Endothelial cell of umbilical vein (primary cell): Measurements from ENCODE around the gene SLC39A11. TPM values are rescaled to one million over a fixed set of nuclear protein-coding genes. Genes with fewer than 3 reads are reported as not detected.

Source experiments
- BruUV-seq: library from RNA; stranded (reverse); fragments of 400-500 nt; replicated peaks from 2 replicates; lab custom pipeline; 2021; lab: Mats Ljungman, UMichigan
- CTCF ChIA-PET: fragments of 300-600, 350-600 bp; sonication (Branson Sonifier 250); formaldehyde crosslinking; loops from one replicate; lab custom pipeline; 2021; ENCODE audit warnings: antibody characterized with exemption, inconsistent platforms; lab: Charles Lee
- POLR2A ChIA-PET: fragments of 300-600, 350-600 bp; sonication (Branson Sonifier 250); formaldehyde crosslinking; loops from one replicate; lab custom pipeline; 2021; ENCODE audit warnings: antibody characterized with exemption, inconsistent platforms; lab: Charles Lee
- DNase-seq: peaks from one replicate; pipeline ENCODE4 v3.0.0-alpha.2; 2011; ENCODE audit warnings: low read depth, low spot score
- FAIRE-seq: peaks from 2 replicates; lab custom pipeline; 2011; peaks lifted over from hg19 to GRCh38; lab: Jason Lieb, UNC
- H2AFZ ChIP-seq: 2 replicates; pipeline ENCODE4 v1.6.0; 2012; ENCODE audit warnings: low read depth, low read length, control low read depth, inconsistent platforms
- H3K27ac ChIP-seq: 2 replicates; pipeline ENCODE4 v1.5.1; 2011; ENCODE audit warnings: low read depth, mild to moderate bottlenecking, control low read depth, low read length, moderate library complexity; ENCODE audit not compliant: insufficient read depth
- H3K27me3 ChIP-seq, 2 experiments: 2 replicates each; pipeline versions ENCODE4 v1.6.0 to v1.6.1; 2011; ENCODE audit warnings: low read length in 2 of 2, mixed read lengths in 1 of 2; ENCODE audit not compliant: control insufficient read depth in 2 of 2, insufficient read depth in 2 of 2
- H3K36me3 ChIP-seq, 2 experiments: 2 replicates in 1 of 2; 3 replicates in 1 of 2; pipeline ENCODE4 v1.5.1; 2011; ENCODE audit warnings: low read length in 2 of 2, mild to moderate bottlenecking in 1 of 2, moderate library complexity in 1 of 2; ENCODE audit not compliant: control insufficient read depth in 2 of 2, insufficient read depth in 2 of 2; ENCODE audit errors: extremely low read depth in 1 of 2
- H3K4me1 ChIP-seq: 3 replicates; pipeline ENCODE4 v1.5.1; 2011; ENCODE audit warnings: mild to moderate bottlenecking, low read length; ENCODE audit not compliant: control insufficient read depth, insufficient read depth; ENCODE audit errors: extremely low read depth
- H3K4me2 ChIP-seq: 2 replicates; pipeline ENCODE4 v1.6.1; 2011; ENCODE audit warnings: low read length, control low read depth, mixed read lengths; ENCODE audit not compliant: insufficient read depth
- H3K4me3 ChIP-seq, 3 experiments: fragments of 200-600 bp in 1 of 3; sonication (generic), shearing (Covaris generic) in 1 of 3; replicated peaks in 1 of 3; 2 replicates each; pipeline ENCODE4 v1.5.1; 2011 to 2016; ENCODE audit warnings: control low read depth in 3 of 3, low read length in 3 of 3, mild to moderate bottlenecking in 2 of 3, inconsistent platforms in 1 of 3, low read depth in 1 of 3, moderate library complexity in 1 of 3; ENCODE audit not compliant: insufficient read depth in 1 of 3
- H3K79me2 ChIP-seq: 2 replicates; pipeline ENCODE4 v1.6.0; 2012; ENCODE audit warnings: low read length, inconsistent platforms; ENCODE audit not compliant: control insufficient read depth, insufficient read depth
- H3K9ac ChIP-seq: replicated peaks from 2 replicates; pipeline ENCODE3; 2011; ENCODE audit warnings: low read length, control low read depth; ENCODE audit not compliant: insufficient read depth; ENCODE audit errors: extremely low read depth
- H3K9me1 ChIP-seq: replicated peaks from 3 replicates; pipeline ENCODE4 v1.6.0; 2011; ENCODE audit warnings: mild to moderate bottlenecking, low read length; ENCODE audit not compliant: control insufficient read depth, insufficient read depth; ENCODE audit errors: extremely low read depth
- H3K9me3 ChIP-seq: replicated peaks from 2 replicates; pipeline ENCODE4 v1.5.1; 2012; ENCODE audit warnings: low read length, inconsistent platforms; ENCODE audit not compliant: control insufficient read depth, insufficient read depth
- H4K20me1 ChIP-seq: replicated peaks from 2 replicates; pipeline ENCODE3; 2011; ENCODE audit warnings: mild to moderate bottlenecking, low read length; ENCODE audit not compliant: control insufficient read depth, insufficient read depth; ENCODE audit errors: extremely low read depth
- CTCF ChIP-seq, 2 donors: IDR thresholded peaks; 1 replicate in 1 of 2; 2 replicates in 1 of 2; pipeline ENCODE4 v1.5.1; 2011; ENCODE audit warnings: low read length in 2 of 2, mild to moderate bottlenecking in 2 of 2, moderate library complexity in 2 of 2, control low read depth in 1 of 2, inconsistent platforms in 1 of 2, low read depth in 1 of 2; ENCODE audit not compliant: insufficient read depth in 1 of 2; ENCODE audit errors: extremely low read depth in 1 of 2
- EZH2 ChIP-seq: IDR thresholded peaks from 2 replicates; pipeline ENCODE4 v1.6.1; 2012; ENCODE audit warnings: borderline replicate concordance, low read depth, mild to moderate bottlenecking, moderate library complexity, low read length, inconsistent platforms; ENCODE audit not compliant: severe bottlenecking
- FOS ChIP-seq: IDR thresholded peaks from 2 replicates; pipeline ENCODE4 v1.6.1; 2011; ENCODE audit warnings: mild to moderate bottlenecking, low read length, moderate library complexity, borderline replicate concordance; ENCODE audit not compliant: insufficient read depth
- GATA2 ChIP-seq: IDR thresholded peaks from 2 replicates; pipeline ENCODE4 v1.7.0; 2011; ENCODE audit warnings: low read depth, mild to moderate bottlenecking, moderate library complexity, mixed read lengths, low read length; ENCODE audit not compliant: insufficient read length, insufficient read depth
- JUN ChIP-seq: IDR thresholded peaks from 2 replicates; pipeline ENCODE4 v1.6.1; 2011; ENCODE audit warnings: borderline replicate concordance, low read depth; ENCODE audit not compliant: insufficient read length, insufficient read depth
- MAX ChIP-seq: IDR thresholded peaks from 2 replicates; pipeline ENCODE4 v1.6.1; 2011; ENCODE audit not compliant: insufficient read depth, insufficient read length
- MYC ChIP-seq: IDR thresholded peaks from one replicate; pipeline ENCODE4 v1.6.1; 2011; ENCODE audit warnings: mild to moderate bottlenecking, low read depth, low read length
- POLR2A ChIP-seq: IDR thresholded peaks from 2 replicates; pipeline ENCODE4 v1.6.1; 2012; ENCODE audit warnings: low read depth, mild to moderate bottlenecking, control low read depth, low read length
- POLR2AphosphoS5 ChIP-seq: IDR thresholded peaks from 2 replicates; pipeline ENCODE4 v1.6.1; 2012; ENCODE audit warnings: low read depth, mild to moderate bottlenecking, control low read depth, low read length, moderate library complexity; ENCODE audit not compliant: insufficient read depth
- dilution Hi-C: fragments of 300-500 bp; cut with MboI; formaldehyde crosslinking; loops from one replicate; pipeline ENCODE4 v1.15.0; 2019; ENCODE audit warnings: low sequenced_read_pairs; ENCODE audit not compliant: extremely low pct_ligation_motif_present
- intact Hi-C: fragments of 100-400 bp; cut with micrococcal nuclease; formaldehyde crosslinking; loops from one replicate; pipeline ENCODE4 v1.10.0; 2022
- polyA plus RNA-seq, 4 experiments: library from polyadenylated mRNA; depleted of rRNA in 3 of 4; stranded (reverse) in 3 of 4; unstranded in 1 of 4; fragments of >200 nt; gene quantifications; 2 replicates each; pipeline versions ENCODE4 v1.2.1 to v1.2.3, GENCODE V29; 2011 to 2012; ENCODE audit warnings: missing spikeins in 1 of 4
- total RNA-seq: library from RNA; stranded (reverse); gene quantifications from 2 replicates; pipeline ENCODE4 v1.2.3, GENCODE V29; 2021

The SLC39A11 gene
- total and polyA plus RNA-seq, 2 donors (not counting 3 experiments of a cell fraction or from before 2014, with no cell fraction given), result 8.1 to 11.9 TPM

DNA sequence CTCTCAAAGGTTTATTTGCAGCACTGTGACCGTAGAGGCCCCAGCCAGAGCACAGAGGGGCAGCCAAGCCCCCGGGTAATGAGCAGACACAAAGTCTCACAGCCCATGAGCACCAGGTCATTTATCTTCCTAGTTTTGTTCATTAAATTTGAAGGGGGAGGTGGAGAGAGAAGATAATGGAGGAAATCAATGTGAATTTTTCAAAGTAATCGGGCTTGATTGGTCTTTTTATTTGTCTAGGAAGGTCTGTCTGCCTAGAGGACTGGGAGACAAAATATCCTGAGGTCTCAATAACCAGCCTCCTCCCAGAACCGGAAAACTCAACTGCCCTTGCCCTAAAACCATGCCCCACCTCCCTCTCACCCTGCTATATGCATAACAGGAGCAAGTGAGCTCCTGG is 189.0 kb downstream of the SLC39A11 start:
- BruUV-seq, result no TSS peak
- no peak for FAIRE-seq
- Histone ChIP-seq H3K9me3 (no peaks in the 10 kb centered on the region), H3K4me2 (no peak overlapping the region), H3K36me3 (no peaks in the 10 kb centered on the region), H3K27me3 (no peaks in the 10 kb centered on the region), H3K4me1 (peaks cover 29% of the 10 kb centered on the region), H3K27ac (no peak overlapping the region), H3K9me1 (no peaks in the 10 kb centered on the region), H4K20me1 (no peaks in the 10 kb centered on the region), H2AFZ (no peak overlapping the region), H3K79me2 (no peaks in the 10 kb centered on the region), H3K4me3 (no peak overlapping the region), H3K9ac (no peak overlapping the region)
- no peak for DNase-seq
- ChIA-PET CTCF (interaction anchor here (0.5 kb wide), 1 partner anchor 289 kb away, joined by 3 read pairs; no protein-coding TSS in a partner anchor), POLR2A (no interaction called here)
- dilution Hi-C loops, result no loop called here
- intact Hi-C loops, result loop anchor here (10.0 kb wide), 1 partner anchor 401 kb away; no protein-coding TSS in a partner anchor
- TF ChIP-seq POLR2AphosphoS5, result no peak
- TF ChIP-seq GATA2, result no peak
- no peak for TF ChIP-seq EZH2
- TF ChIP-seq MAX, result no peak

DNA sequence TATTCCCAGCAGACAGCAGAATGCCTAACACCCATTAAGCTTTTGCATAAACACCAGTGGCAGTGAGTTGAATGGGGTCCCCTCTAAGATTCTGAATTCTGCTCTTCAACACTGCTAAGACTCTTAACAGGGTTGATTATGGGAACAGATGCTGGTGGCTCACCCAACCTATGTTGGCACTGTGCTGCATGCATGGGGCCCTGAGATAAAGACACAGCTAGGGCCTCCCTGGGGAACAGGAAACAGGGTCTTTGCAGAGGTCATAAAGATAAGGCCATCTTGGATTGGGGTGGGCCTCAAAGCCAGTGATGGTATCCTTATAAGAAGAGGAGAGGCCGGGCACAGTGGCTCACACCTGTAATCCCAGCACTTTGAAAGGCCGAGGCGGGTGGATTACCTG is 190.8 kb downstream of the SLC39A11 start:
- Histone ChIP-seq H3K4me1 (peaks cover 21% of the 10 kb centered on the region), H3K79me2 (no peaks in the 10 kb centered on the region), H3K9ac (no peak overlapping the region), H4K20me1 (no peaks in the 10 kb centered on the region), H3K4me2 (no peak overlapping the region), H2AFZ (no peak overlapping the region), H3K9me1 (no peaks in the 10 kb centered on the region), H3K36me3 (no peaks in the 10 kb centered on the region), H3K27ac (peak overlapping the region; percentile 27), H3K9me3 (no peaks in the 10 kb centered on the region), H3K4me3 (no peak overlapping the region), H3K27me3 (no peaks in the 10 kb centered on the region)
- CTCF ChIA-PET, result interaction anchor here (1.0 to 2.0 kb wide), 4 partner anchors 76 to 176 kb away, joined by 4 to 7 read pairs (median 6); no protein-coding TSS in a partner anchor
- TF ChIP-seq GATA2 (no peak), POLR2AphosphoS5 (no peak), POLR2A (no peak), EZH2 (no peak), JUN (no peak), CTCF (IDR thresholded peaks at IDR 0.05; ENCODE audit: extremely low read depth in 1 of 2, insufficient read depth in 1 of 2, low read depth in 1 of 2, low read length in 2 of 2) (no peak), FOS (no peak), MYC (no peak), MAX (no peak)
- DNase-seq (peak; percentile 26), FAIRE-seq (no peak)
- dilution Hi-C loops, result no loop called here
- POLR2A ChIA-PET, result no interaction called here
- no TSS peak for BruUV-seq
- intact Hi-C loops, result loop anchor here (10.0 kb wide), 1 partner anchor 403 kb away; no protein-coding TSS in a partner anchor
